PC-9 (cell line): ENCODE measurements around the gene N4BP2L2.

Source experiments
- EZH2 ChIP-seq: fragments of 200-600 bp; sonication (generic); IDR thresholded peaks from 2 replicates; pipeline ENCODE4 v1.8.0; 2017; ENCODE audit warnings: antibody characterized with exemption, low read depth
- TF ChIP-seq, protein P1 (sequence below): fragments of 200-600 bp; sonication (generic); conservative IDR thresholded peaks from 2 replicates; pipeline ENCODE4 v1.6.1; 2017; ENCODE audit warnings: mixed run types, antibody characterized with exemption, mild to moderate bottlenecking, moderate library complexity

DNA sequence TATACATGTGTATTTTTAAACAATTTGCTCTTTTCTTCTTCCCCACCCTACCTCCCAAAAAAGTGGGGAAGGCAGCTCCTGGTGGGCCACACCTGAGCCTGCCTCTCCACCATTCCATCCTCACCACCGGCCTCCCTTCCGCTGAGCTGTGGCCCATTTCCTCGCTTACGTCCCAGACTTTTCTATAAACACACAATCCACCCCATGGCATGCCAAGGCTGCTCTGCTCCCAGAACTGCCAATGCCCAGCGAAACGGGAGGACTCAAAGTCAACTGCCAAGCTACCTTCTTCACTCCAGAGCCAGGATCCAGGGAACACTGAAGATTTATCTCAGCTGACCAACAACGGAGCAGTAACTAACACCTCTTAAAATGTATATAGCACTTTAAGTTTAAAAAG lies 113.4 kb downstream of the N4BP2L2 start:
- TF ChIP-seq, protein P1, sequence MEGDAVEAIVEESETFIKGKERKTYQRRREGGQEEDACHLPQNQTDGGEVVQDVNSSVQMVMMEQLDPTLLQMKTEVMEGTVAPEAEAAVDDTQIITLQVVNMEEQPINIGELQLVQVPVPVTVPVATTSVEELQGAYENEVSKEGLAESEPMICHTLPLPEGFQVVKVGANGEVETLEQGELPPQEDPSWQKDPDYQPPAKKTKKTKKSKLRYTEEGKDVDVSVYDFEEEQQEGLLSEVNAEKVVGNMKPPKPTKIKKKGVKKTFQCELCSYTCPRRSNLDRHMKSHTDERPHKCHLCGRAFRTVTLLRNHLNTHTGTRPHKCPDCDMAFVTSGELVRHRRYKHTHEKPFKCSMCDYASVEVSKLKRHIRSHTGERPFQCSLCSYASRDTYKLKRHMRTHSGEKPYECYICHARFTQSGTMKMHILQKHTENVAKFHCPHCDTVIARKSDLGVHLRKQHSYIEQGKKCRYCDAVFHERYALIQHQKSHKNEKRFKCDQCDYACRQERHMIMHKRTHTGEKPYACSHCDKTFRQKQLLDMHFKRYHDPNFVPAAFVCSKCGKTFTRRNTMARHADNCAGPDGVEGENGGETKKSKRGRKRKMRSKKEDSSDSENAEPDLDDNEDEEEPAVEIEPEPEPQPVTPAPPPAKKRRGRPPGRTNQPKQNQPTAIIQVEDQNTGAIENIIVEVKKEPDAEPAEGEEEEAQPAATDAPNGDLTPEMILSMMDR: no peak
- no peak for TF ChIP-seq EZH2
